NCI-H2171 (cell line): ENCODE measurements around the gene E4F1.

Experiments
- DNase-seq: peaks from one replicate; lab custom pipeline; 2025; lab: John Stamatoyannopoulos, UW

E4F1 gene

DNA sequence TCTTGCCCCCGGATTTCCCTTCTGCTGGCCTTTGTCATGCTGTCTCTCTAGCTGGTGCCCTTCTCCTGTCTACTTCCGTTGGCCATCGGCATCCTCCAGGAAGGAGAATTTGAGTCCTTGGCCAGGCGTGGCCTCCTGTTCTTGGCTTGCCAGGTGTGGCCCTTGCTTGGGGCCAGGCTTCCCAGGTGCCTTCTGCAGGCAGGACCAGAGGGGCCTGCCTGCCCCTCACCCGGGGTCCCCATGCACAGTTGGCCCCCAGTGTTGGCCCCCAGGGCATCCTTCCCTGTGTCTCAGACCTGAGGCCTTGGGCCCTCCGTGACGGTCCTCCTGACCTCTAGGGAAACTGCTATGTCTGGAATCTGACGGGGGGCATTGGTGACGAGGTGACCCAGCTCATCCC lies 15.5 kb upstream of the E4F1 start:
- DNase-seq, result no peak

DNA sequence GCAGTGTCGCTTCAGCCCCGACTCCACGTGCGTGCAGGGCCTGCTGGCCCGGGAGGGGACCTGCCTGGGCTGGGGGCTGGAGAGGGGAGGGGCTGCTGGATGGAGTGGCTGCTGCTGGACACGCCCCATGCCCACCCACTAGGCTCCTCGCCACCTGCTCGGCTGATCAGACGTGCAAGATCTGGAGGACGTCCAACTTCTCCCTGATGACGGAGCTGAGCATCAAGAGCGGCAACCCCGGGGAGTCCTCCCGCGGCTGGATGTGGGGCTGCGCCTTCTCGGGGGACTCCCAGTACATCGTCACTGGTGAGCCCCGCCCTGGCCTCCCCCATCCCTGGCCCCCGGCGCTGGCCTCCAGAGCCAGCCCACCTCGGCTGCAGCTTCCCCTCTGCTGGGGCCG lies 15.1 kb upstream of the E4F1 start:
- DNase-seq, result no peak

DNA sequence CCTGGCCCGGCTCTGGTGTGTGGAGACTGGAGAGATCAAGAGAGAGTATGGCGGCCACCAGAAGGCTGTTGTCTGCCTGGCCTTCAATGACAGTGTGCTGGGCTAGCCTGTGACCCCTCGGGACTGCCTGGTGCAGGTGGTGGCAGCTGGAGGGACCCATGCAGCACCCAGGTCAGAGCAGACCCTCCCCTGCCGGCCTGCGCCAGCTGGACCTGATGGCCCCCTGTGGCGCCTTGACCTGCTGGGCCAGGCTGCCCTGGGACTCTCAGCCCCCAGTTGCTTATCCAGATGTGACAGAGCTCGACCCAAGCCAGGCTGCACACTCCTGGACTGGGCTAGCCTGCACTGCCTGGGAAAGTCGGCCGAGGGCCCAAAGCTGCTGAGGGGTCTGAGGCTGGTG lies 14.6 kb upstream of the E4F1 start:
- no peak for DNase-seq

DNA sequence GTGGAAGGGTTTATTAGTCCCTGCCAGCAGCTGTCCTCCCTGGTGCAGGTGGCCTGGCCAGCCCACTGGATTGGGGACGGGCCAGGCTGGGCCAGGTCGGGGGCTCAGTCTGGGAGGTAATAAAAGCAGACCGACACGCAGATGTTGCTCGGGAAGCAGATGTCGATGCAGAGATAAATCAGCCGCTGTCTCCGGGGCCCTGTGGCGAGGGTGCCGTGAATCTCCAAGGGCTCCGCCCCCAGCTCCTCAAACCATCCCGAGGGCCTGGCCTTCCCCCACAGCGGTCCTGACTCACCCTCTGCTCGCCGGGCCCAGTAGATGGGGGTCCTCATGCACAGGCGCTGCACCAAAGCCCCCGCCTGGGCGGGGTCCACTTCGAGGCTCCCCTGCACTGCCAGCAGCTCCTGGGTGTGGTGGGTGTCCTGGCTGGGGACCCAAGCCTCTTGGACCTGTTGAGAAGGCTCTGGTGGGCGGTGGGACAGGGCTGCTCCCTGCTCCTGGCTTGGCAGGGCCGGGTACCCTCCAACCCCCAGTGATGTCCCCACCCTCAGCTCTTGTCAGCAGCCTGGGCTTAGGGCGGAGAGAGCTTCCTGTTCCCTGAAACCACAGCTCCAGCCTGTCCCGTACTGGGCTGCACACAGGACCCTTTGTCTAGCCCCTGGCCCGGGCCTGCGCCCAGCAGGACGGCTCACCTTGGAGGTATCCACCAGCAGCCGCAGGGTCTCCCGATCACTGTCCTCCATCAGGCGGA lies 14.0 kb upstream of the E4F1 start:
- DNase-seq, result no peak

GRCh38 chr16:2210009-2210332 lies 13.4 kb upstream of the E4F1 start:
- DNase-seq, result no peak

GRCh38 chr16:2210386-2211365 lies 12.7 kb upstream of the E4F1 start, which contains the start of gene BRICD5:
Gene BRICD5 (minus strand): TSS chr16:2210863. CDS start chr16:2210833, 30 bp downstream.
- DNase-seq, result no peak

DNA sequence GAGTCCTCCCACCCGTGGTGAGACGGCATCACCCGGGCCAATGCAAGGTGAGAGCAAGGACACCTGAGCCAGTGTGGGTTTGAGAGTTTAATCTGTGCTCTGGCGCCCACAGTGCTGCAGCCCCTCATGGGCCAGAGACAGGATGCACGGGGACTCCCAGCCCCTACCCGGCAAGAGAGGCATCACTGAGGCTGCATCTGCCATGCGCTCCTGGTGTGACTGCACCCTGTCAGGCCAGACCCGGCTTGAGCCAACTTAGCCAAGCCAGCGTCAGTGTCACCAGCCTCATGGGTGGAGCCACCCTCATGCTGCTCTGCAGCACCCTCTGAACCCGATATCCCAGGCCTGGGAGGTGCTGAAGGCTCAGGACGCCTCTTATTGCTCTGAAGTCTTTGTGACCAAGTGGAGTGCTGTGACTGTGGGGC lies 11.5 kb upstream of the E4F1 start:
- DNase-seq, result no peak

GRCh38 chr16:2212362-2213324 lies 10.7 kb upstream of the E4F1 start:
- no peak for DNase-seq

DNA sequence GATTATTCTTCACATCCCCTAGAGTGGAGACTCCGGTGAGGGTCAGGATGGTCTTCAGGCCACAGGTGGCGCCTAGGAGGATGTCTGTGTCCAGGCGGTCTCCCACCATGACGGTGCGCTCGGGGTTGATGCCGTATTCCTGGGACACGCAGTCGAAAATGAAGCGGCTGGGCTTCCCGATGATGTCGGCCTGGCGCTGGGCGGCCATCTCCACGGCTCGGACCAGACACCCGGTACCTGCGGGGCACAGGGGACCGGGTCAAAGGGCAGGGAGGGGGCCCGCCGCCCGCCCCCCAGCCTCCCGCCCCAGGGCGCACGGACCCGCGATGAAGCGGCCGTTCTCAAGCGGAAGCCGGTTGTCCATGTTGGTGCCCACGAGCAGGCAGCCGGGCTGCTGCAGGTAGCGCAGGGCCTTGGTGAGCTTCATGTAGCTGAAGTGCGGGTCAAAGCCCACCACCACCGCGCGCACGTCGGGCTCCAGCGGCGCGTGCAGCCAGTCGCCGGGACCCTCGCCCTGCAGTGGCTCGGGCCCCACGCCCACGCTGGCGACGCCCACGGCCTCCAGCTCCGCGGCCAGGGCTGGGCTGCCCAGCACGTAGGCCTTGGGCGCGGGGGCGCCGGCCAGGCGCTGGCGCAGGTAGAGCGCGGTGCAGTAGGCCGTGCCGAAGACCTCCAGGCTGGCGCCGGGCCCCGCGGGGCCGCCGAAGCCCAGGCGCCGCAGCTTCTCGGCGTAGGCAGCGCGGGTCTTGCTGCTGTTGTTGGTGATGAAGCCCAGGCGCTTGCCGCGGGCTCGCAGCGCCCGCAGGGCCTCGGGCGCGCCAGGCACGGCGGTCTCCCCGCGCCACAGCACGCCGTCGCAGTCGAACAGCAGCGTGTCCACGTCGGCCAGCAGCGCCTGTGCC lies 9.3 kb upstream of the E4F1 start:
- no peak for DNase-seq

DNA sequence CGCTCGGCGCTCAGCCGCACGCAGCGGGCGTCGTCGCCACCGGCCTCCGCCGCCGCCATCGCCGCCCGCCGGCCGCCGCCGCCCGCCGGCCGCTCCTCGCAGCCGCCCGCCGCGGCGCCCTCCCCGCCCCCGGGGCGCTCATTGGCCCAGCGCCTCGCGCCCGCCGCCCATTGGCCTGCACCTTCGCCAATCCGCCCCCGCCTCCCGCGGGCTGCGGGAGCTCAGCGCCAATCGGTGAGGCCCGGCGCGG lies 8.7 kb upstream of the E4F1 start, which contains the start of gene PGP:
Gene PGP (minus strand): TSS at position 122 of the 250 bp plus-strand sequence. CDS start 63 bp downstream, at position 59.
- no peak for DNase-seq

GRCh38 chr16:2216330-2216729 lies 7.1 kb upstream of the E4F1 start:
- no peak for DNase-seq

- no peak for DNase-seq
Observed at GRCh38 chr16:2223942-2224486, 623 bp downstream of the E4F1 start.

GRCh38 chr16:2226245-2226793 lies 2.9 kb downstream of the E4F1 start:
- no peak for DNase-seq

DNA sequence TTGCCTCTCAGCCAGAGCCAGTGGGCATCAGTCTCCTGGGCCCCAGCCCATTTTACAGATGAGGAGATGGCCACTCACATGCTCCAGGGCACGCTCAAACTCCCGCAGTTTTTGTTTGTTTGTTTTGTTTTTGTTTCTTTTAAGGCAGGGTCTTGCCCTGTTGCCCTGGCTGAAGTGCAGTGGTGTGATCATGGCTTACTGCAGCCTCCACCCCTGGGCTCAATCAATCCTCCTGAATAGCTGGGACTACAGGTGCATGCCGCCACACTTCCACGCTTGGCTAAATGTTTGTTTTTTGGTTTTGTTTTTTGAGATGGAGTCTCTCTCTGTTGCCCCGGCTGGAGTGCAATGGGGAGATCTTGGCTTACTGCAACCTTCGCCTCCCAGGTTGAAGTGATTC lies 3.5 kb downstream of the E4F1 start:
- DNase-seq, result no peak

DNA sequence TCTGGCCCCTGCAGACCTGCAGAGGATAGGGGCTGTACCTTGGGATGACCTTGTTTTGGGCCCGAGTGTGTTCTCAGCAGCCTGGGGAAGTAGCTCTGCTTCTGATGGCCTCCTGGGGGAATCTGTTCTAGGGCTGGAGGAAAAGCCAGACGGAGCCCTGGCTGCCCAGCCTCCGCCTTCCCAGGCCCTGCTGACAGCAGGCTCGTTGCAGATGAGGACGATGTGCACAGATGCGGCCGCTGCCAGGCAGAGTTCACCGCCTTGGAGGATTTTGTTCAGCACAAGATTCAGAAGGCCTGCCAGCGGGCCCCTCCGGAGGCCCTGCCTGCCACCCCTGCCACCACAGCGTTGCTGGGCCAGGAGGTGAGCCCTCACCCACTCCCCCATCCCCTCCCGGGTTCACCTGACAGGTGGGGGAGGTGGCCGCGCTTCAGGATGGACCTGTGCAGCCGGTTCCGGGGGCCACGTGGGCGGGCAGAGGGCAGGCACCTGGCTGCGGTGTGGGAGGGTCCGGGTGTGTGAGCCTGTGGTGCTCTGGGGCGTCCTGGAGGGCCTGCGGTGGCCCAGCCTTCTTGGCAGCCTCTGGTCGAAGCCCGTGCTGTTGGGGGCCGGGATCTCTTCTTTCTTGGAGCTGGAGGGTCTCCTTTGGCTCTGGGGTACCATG lies 4.9 kb downstream of the E4F1 start:
- no peak for DNase-seq

- DNase-seq, result no peak
Observed at GRCh38 chr16:2229091-2229490, 5.7 kb downstream of the E4F1 start.

DNA sequence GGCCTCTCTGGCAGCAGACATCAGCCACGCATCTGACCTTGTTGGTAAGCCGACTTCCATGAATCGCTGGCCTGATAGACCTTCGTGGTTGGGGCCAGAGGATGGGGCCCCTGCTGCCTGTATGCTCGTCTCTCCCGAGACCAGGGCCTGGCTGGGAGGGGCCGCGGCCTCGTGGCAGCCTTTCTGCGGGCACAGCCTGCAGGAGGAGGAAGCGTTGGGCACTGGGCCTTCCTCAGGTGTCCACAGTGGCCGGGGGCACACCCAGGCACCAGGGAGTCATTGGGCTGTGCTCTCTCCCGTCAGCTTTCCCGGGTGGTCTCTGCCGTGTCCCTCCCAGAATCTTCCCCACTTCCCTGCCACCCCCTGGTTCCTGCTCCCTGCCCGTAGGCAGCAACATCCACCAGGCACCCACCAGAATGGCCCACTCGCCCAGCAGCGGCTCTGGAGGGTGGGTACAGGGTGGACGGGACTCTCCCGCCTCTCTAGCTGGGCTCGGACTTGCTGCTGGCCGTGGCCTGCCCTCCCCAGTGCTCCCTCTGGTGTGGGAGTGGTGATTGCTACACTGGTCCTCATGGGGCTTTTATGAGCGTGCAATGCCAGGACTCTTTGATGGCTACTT lies 6.3 kb downstream of the E4F1 start:
- DNase-seq, result no peak

DNA sequence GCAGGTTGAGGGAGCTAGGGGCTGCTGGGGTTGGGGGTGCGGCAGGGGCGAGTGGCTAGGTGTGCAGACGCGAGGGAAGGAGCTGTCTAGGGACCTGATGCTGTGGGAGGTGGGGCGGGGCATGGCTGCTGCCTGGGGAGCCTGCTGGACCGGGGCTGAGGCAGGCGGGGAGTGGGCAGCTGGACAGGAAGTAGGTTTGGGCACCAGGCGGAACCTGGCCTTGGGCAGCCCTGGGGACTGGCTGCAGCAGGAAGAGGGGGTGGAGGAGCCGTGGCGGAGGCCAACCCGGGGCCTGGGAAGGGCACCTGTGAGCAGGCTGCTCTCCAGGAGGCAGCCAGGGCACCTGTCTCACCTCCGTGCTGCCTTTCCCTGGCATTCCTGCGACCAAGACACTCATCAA lies 7.0 kb downstream of the E4F1 start:
- no peak for DNase-seq
